Measurements from ENCODE around the gene MTCH1.
"Not testable (repeated sequence)": the region's sequence is repeated elsewhere in the genome, so short reads cannot be mapped to it uniquely, and the experiment has no call there.

The MTCH1 gene

GRCh38 chr6:36998723-36999038, 12.7 kb upstream of the MTCH1 start:
- DNase-seq (ENCODE audit: extremely low read depth, low read depth), result no peak
- no peak for TF ChIP-seq CTCF (IDR thresholded peaks at IDR 0.05; ENCODE audit: low read depth, low read length)

- DNase-seq (ENCODE audit: extremely low read depth, low read depth), result no peak
- TF ChIP-seq CTCF (IDR thresholded peaks at IDR 0.05; ENCODE audit: low read depth, low read length), result no peak
Measured at GRCh38 chr6:36997811-36998722, 12.1 kb upstream of the MTCH1 start.

DNA sequence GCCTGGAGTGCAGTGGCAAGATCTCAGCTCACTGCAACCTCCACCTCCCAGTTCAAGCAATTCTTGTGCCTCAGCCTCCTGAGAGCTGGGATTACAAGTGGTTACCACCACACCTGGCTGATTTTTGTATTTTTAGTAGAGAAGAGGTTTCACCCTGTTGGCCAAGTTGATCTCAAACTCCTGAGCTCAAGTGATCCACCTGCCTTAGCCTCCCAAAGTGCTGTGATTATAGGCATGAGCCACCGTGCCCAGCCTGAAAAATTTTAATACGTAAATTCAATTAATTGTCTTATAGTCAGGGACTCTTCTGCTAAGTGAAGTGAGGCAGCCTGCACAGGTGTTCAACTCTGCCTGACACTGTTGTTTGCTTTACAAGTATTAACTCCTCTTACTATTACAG, 4.4 kb upstream of the MTCH1 start:
- not testable (repeated sequence) for DNase-seq (ENCODE audit: extremely low read depth, low read depth)

DNA sequence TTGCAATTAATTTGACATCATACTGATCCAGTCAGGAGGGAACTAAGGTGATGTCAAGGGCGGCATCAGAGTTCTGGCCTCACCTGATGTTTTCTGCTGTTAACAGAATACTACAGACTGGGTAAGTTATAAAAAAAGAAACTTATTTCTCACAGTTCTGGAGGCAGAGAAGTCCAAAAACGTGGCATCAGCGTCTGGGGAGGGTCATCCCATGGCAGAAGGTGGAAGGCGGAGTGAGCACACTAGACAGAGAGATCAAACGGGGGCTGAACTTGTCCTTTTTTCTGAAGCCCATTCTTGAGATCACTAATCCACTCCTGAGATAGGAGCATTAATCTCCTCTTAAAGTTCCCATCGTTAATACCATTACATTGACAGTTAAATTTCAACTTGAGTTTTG, 3.3 kb upstream of the MTCH1 start:
- no peak for DNase-seq (ENCODE audit: extremely low read depth, low read depth)
- no peak for TF ChIP-seq CTCF (IDR thresholded peaks at IDR 0.05; ENCODE audit: low read depth, low read length)

DNA sequence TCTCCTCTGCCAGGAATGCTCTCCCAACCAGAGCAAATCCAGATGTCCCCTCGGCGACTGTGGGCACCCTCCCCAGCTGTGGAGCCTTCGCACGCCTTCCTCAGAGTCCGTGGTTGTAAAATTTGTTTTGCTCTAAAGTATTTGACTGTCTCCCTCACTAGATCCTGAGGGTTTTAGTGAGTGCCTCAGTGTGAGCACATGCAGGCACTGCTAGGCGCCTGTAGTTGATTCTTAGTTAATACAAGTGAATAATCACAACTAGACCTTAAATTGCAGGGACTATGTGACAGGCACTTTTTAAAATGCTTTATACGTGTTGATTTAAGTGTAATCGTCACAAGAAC, 680 bp upstream of the MTCH1 start:
- no peak for TF ChIP-seq CTCF (IDR thresholded peaks at IDR 0.05; ENCODE audit: low read depth, low read length)
- no peak for DNase-seq (ENCODE audit: extremely low read depth, low read depth)

DNA sequence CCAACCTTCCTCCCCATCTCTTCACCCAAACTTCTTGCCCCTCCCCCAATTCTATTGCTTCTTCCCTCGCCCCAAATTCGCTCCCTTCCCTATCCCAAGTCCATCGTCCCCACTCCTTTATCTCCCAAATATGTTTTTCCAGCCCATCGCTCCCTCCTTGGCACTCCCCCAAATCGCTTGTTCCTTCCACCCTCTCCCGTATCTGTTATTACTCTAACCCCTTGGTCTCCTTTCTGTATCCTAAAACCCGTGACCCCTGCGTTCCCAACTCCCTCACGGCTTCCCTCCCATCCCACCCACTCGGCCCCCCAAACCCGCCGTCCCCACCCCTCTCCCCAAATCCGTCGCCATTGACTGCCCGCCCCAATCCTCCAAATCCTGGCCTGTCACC, 584 bp downstream of the MTCH1 start:
- TF ChIP-seq CTCF (IDR thresholded peaks at IDR 0.05; ENCODE audit: low read depth, low read length), result no peak
- no peak for DNase-seq (ENCODE audit: extremely low read depth, low read depth)

DNA sequence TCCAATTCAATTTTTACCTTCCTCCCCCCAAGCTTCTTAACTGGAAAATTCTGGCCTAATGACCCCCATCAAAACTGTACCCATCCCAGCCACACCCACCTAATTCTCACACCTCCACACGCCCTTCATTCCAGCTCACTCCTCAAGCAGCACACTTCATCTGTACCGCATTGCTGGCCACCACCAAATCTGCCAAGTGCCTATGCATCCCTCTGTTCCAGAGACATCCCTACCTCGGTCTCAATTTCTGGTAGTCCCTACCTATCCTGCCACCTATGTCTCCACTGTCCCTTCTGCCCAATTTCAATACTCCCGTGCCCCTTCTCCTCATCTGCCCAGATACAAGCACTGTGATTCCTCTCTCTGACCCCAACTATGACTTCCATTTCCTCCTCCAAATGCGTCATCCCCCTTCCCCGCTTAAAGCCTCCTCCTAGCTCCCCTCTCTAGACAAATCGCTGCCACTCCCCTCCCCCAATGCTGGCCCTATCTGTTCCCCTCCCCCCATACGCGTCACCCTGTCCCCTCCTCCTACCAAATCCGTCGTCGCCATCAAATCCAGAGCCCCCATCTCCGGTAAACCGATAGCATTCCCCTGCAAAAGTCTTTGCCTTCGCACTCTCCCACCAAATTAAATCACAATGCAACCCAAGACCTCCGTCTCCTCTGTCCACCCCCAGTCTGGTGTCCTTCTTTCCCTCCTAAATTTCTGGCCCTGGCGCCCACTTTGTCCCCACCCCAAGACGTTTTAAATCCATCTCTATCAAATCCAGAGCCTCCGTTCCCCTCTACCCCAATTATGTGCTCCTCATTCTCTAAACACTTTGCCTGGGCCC, 1.2 kb downstream of the MTCH1 start:
- peak; percentile 35 for DNase-seq (ENCODE audit: extremely low read depth, low read depth)
- TF ChIP-seq CTCF (IDR thresholded peaks at IDR 0.05; ENCODE audit: low read depth, low read length), result no peak

Data from AG09319 (cell line).